SK-N-SH (cell line): ENCODE data around the gene TRIM29. TPM values are rescaled to one million over a fixed set of nuclear protein-coding genes. Genes with fewer than 3 reads are reported as not detected.

Source experiments
- CTCF ChIA-PET: fragments of 300-600, 350-600 bp; formaldehyde crosslinking; extraction: SDS; loops from one replicate; lab custom pipeline; 2021; lab: Yijun Ruan, JAX
- POLR2A ChIA-PET: fragments of 350-600 bp; sonication (Branson Sonifier 250); formaldehyde crosslinking; extraction: SDS; loops from one replicate; lab custom pipeline; 2020; ENCODE audit warnings: antibody characterized with exemption, inconsistent platforms; lab: Yijun Ruan, JAX
- DNase-seq: peaks from one replicate; pipeline ENCODE4 v3.0.0; 2012
- H2AFZ ChIP-seq: fragments of 200-600 bp; sonication (generic); 2 replicates; pipeline ENCODE4 v1.8.1; 2016; ENCODE audit warnings: antibody characterized with exemption, mild to moderate bottlenecking, low read depth
- H3F3A ChIP-seq: fragments of 200-600 bp; sonication (generic); replicated peaks from 2 replicates; pipeline ENCODE3; 2016; ENCODE audit warnings: antibody characterized with exemption, mild to moderate bottlenecking; ENCODE audit not compliant: insufficient read depth
- H3K27ac ChIP-seq, 2 experiments: fragments of 200-500 bp in 1 of 2; fragments of 200-600 bp in 1 of 2; sonication (Bioruptor generic) in 1 of 2; sonication (generic), shearing (Covaris generic) in 1 of 2; 2 replicates each; pipeline versions ENCODE4 v1.5.1 to v1.6.1; 2014 to 2016; ENCODE audit warnings: low read depth in 2 of 2, inconsistent platforms in 1 of 2, low read length in 1 of 2, mild to moderate bottlenecking in 1 of 2, mixed read lengths in 1 of 2
- H3K27me3 ChIP-seq: fragments of 200-600 bp; sonication (generic), shearing (Covaris generic); 2 replicates; pipeline ENCODE4 v1.6.1; 2016; ENCODE audit warnings: mixed run types; ENCODE audit not compliant: insufficient read depth
- H3K36me3 ChIP-seq, 2 experiments: fragments of 200-500 bp in 1 of 2; fragments of 200-600 bp in 1 of 2; sonication (Bioruptor generic) in 1 of 2; sonication (generic) in 1 of 2; replicated peaks in 1 of 2; 2 replicates each; pipeline versions ENCODE3 to v1.5.1; 2014 to 2016; ENCODE audit warnings: low read length in 1 of 2, mild to moderate bottlenecking in 1 of 2; ENCODE audit not compliant: insufficient read depth in 2 of 2, control insufficient read depth in 1 of 2
- H3K4me1 ChIP-seq, 2 experiments: fragments of 200-500 bp in 1 of 2; fragments of 200-600 bp in 1 of 2; sonication (Bioruptor generic) in 1 of 2; sonication (generic), shearing (Covaris generic) in 1 of 2; 2 replicates each; pipeline versions ENCODE4 v1.5.1 to v1.6.1; 2014 to 2016; ENCODE audit warnings: low read depth in 1 of 2, low read length in 1 of 2, mixed run types in 1 of 2; ENCODE audit not compliant: insufficient read depth in 2 of 2, control insufficient read depth in 1 of 2
- H3K4me2 ChIP-seq: fragments of 200-600 bp; sonication (generic), shearing (Covaris generic); 2 replicates; pipeline ENCODE4 v1.6.1; 2017; ENCODE audit warnings: mixed run types
- H3K4me3 ChIP-seq, 2 experiments: fragments of 200-500 bp in 1 of 2; fragments of 200-600 bp in 1 of 2; sonication (Bioruptor generic) in 1 of 2; sonication (generic), shearing (Covaris generic) in 1 of 2; 2 replicates each; pipeline versions ENCODE4 v1.5.1 to v1.8.1; 2014 to 2016; ENCODE audit warnings: low read depth in 2 of 2, inconsistent platforms in 1 of 2, low read length in 1 of 2, mild to moderate bottlenecking in 1 of 2, mixed read lengths in 1 of 2, moderate library complexity in 1 of 2
- H3K79me2 ChIP-seq: fragments of 200-600 bp; sonication (generic); 2 replicates; pipeline ENCODE4 v1.8.1; 2017; ENCODE audit warnings: mild to moderate bottlenecking; ENCODE audit not compliant: insufficient read depth
- H3K9ac ChIP-seq: fragments of 200-600 bp; sonication (generic); 2 replicates; pipeline ENCODE4 v1.6.1; 2017; ENCODE audit warnings: mixed run types
- H3K9me2 ChIP-seq: fragments of 200-600 bp; sonication (generic); 2 replicates; pipeline ENCODE4 v1.6.1; 2017; ENCODE audit warnings: mixed run types
- H3K9me3 ChIP-seq: fragments of 200-600 bp; sonication (generic); 2 replicates; pipeline ENCODE4 v1.6.1; 2017; ENCODE audit warnings: mixed run types, mild to moderate bottlenecking, moderate library complexity
- H4K20me1 ChIP-seq: fragments of 200-600 bp; sonication (generic); 2 replicates; pipeline ENCODE4 v1.6.1; 2017; ENCODE audit warnings: mild to moderate bottlenecking, mixed run types; ENCODE audit not compliant: insufficient read depth
- CHD2 ChIP-seq: fragments of 150-350 bp; IDR thresholded peaks from 2 replicates; pipeline ENCODE4 v1.6.1; 2018; ENCODE audit warnings: low read length; ENCODE audit not compliant: partially characterized antibody
- CTCF ChIP-seq: fragments of 200-600 bp; sonication (generic); IDR thresholded peaks from 2 replicates; pipeline ENCODE4 v1.6.1; 2017; ENCODE audit warnings: antibody characterized with exemption, mild to moderate bottlenecking, moderate library complexity
- FOSL2 ChIP-seq: IDR thresholded peaks from 2 replicates; pipeline ENCODE4 v1.4.0; 2012; ENCODE audit warnings: low read depth, mild to moderate bottlenecking, moderate library complexity, borderline replicate concordance
- FOXJ3 ChIP-seq: sonication (generic); formaldehyde crosslinking; IDR thresholded peaks from 2 replicates; pipeline ENCODE4 v1.5.1; 2020; ENCODE audit warnings: mild to moderate bottlenecking, missing genetic modification reagents
- GABPA ChIP-seq: IDR thresholded peaks from 2 replicates; pipeline ENCODE4 v1.4.0; 2012; ENCODE audit warnings: low read depth, mild to moderate bottlenecking
- IRF3 ChIP-seq: fragments of 150-350 bp; IDR thresholded peaks from 2 replicates; pipeline ENCODE4 v1.6.1; 2016; ENCODE audit warnings: mild to moderate bottlenecking, low read depth, low read length
- JUND ChIP-seq: IDR thresholded peaks from 2 replicates; pipeline ENCODE4 v1.4.0; 2012
- MEF2A ChIP-seq: IDR thresholded peaks from 2 replicates; pipeline ENCODE4 v1.4.0; 2012; ENCODE audit warnings: low read depth, borderline replicate concordance
- NRF1 ChIP-seq: IDR thresholded peaks from 2 replicates; pipeline ENCODE4 v1.6.1; 2012; ENCODE audit warnings: low read depth, mild to moderate bottlenecking, low read length
- PBX3 ChIP-seq: IDR thresholded peaks from 2 replicates; pipeline ENCODE4; 2012
- RCOR1 ChIP-seq: fragments of 150-350 bp; IDR thresholded peaks from 2 replicates; pipeline ENCODE4 v1.6.1; 2017; ENCODE audit warnings: antibody characterized with exemption, low read length
- RXRA ChIP-seq: IDR thresholded peaks from 2 replicates; pipeline ENCODE4 v1.4.0; 2012; ENCODE audit warnings: low read depth, mild to moderate bottlenecking, borderline replicate concordance
- TAF1 ChIP-seq: IDR thresholded peaks from 2 replicates; pipeline ENCODE4 v1.6.1; 2012; ENCODE audit warnings: low read depth, mild to moderate bottlenecking, low read length, moderate library complexity, borderline replicate concordance
- TCF12 ChIP-seq: IDR thresholded peaks from 2 replicates; pipeline ENCODE4 v1.4.0; 2012
- TEAD4 ChIP-seq: IDR thresholded peaks from 2 replicates; pipeline ENCODE4 v1.4.0; 2012; ENCODE audit warnings: mild to moderate bottlenecking, borderline replicate concordance; ENCODE audit not compliant: insufficient read depth
- ZBTB33 ChIP-seq: IDR thresholded peaks from 2 replicates; pipeline ENCODE4 v1.4.0; 2012; ENCODE audit warnings: low read depth, borderline replicate concordance
- WGBS: methylation state at CpG from one replicate; pipeline ENCODE4 v1.1.6; 2017; ENCODE audit warnings: low lambda C conversion rate; 5-methylcytosine and 5-hydroxymethylcytosine counted together
- polyA plus RNA-seq, 3 experiments: library from polyadenylated mRNA; depleted of rRNA; stranded (reverse); fragments of >200 nt; gene quantifications; 2 replicates each; pipeline ENCODE4 v1.2.3, GENCODE V29; 2012

TRIM29 gene
- polyA plus RNA-seq, 1 of the 3 experiments (the other 2 are of a cell fraction) = 0.03 TPM

GRCh38 chr11:120184371-120184945, 46.5 kb upstream of the TRIM29 start:
- POLR2A ChIA-PET = no interaction called here

More at GRCh38 chr11:120184371-120184945, 46.5 kb upstream of the TRIM29 start:
- Histone ChIP-seq H3K27me3 (peaks cover under 1% of the 10 kb centered on the region; the same call in 1 of the 2 replicates), H3K4me3 (no peak overlapping the region), H3F3A (no peaks in the 10 kb centered on the region)
- no peak for DNase-seq
- TF ChIP-seq GABPA (no peak), TCF12 (no peak), FOXJ3 (CRISPR knock-in tag) (no peak), IRF3 (no peak), NRF1 (no peak), FOSL2 (no peak), TAF1 (no peak), RCOR1 (no peak), RXRA (no peak), CTCF (no peak), TEAD4 (no peak), CHD2 (no peak), MEF2A (no peak), ZBTB33 (no peak), PBX3 (no peak), JUND (no peak)
- TF ChIP-seq, all 33 proteins: peak for 0
- no peaks in the 10 kb centered on the region for H3K9me3 ChIP-seq
- no peak overlapping the region for H3K9ac ChIP-seq
- H2AFZ ChIP-seq = no peak overlapping the region
- no peaks in the 10 kb centered on the region for H3K36me3 ChIP-seq
- no peak overlapping the region for H3K4me2 ChIP-seq
- peak overlapping the region in 1 of 2 experiments; percentile 91; a peak in 2 of 4 replicates for H3K27ac ChIP-seq
- no peaks in the 10 kb centered on the region for H3K9me2 ChIP-seq
- WGBS = 66% methylated on average over 11 of the region's 11 CpGs
- no peaks in the 10 kb centered on the region for H4K20me1 ChIP-seq
- no peaks in the 10 kb centered on the region for H3K79me2 ChIP-seq
- CTCF ChIA-PET = interaction anchor here (0.8 to 8.0 kb wide), 7 partner anchors 11 to 119 kb away, joined by 3 to 68 read pairs (median 11); no protein-coding TSS in a partner anchor
- peaks cover 5 to 58% of the 10 kb centered on the region in 2 experiments; a peak in 2 of 4 replicates for H3K4me1 ChIP-seq
